ENCODE measurements around the gene ZIC2. TPM values are rescaled to one million over a fixed set of nuclear protein-coding genes. Genes with fewer than 3 reads are reported as not detected.
A peak's percentile ranks its signal among the peaks of the same experiment; 100 is the strongest.

ZIC2 gene
- total RNA-seq, 2 donors from 2014 or later = 0.08 to 0.27 TPM

GRCh38 chr13:99971576-99972189 is 9.9 kb upstream of the ZIC2 start, which contains the start of gene ZIC5:
Gene ZIC5, minus strand, starts transcription at chr13:99971767. Its CDS starts 164 bp downstream, at chr13:99971603.
- DNase-seq = no peak
- ATAC-seq = no peak

GRCh38 chr13:99972190-99972731 is 9.3 kb upstream of the ZIC2 start:
- DNase-seq (no peak), ATAC-seq (no peak)
- intact Hi-C loops (cut with DNase I, micrococcal nuclease) = no loop called here

More at GRCh38 chr13:99971576-99972189, 9.9 kb upstream of the ZIC2 start, which contains the start of gene ZIC5:
- intact Hi-C loops (cut with DNase I, micrococcal nuclease) = no loop called here

DNA sequence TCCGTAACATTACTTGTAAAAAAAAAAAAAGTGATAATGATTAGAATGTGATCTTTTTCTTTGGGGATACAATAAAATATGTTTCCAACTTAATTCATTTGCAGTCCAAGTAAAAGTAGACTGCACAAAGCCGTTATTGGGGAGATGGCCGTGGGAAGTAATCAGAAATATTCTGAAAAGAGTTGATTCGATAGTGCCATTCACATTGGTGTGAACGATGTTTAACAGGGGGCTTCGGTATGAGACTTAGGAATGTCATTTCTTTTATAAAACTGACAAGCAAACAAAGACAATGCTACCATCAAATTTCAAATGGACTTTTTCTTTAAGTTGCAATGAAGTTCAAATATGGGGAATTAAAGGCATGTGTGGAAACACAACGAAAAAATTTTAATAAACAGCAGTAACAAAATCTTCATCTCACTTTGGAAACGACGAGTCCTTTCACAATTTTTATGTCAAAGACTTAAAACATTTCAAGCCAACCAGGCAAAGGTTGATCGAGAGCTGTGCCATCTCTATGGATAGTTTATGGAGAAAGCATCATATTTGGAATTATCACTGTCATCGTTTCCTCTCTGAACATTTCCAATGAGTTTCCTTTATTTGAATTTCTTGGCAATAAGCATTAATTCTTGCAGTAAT is 8.3 kb upstream of the ZIC2 start:
- ATAC-seq = no peak
- intact Hi-C loops (cut with DNase I, micrococcal nuclease) = no loop called here

DNA sequence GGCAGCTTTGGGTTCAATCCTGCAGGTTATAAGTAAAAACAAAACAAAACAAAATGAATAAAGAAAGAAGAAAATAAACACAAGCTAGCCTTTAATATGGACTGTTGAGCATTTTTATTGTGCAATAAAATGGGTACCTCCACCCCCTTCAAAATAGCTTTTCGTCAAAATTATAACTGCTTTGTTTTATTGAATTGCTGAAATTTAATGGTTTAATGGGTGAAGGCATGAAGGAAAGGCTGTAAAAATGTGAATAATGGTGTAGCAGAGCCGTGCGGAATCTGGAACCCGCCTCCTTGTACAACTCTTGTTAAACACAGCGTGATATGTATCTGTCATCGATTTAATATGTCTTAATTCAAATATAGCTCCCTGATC is 7.8 kb upstream of the ZIC2 start:
- DNase-seq (no peak), ATAC-seq (no peak)
- intact Hi-C loops (cut with DNase I, micrococcal nuclease) = no loop called here

More for the DNA sequence above, 8.3 kb upstream of the ZIC2 start:
- DNase-seq = no peak

GRCh38 chr13:99974296-99974938 is 7.2 kb upstream of the ZIC2 start:
- intact Hi-C loops (cut with DNase I, micrococcal nuclease) = no loop called here
- DNase-seq (no peak), ATAC-seq (no peak)

DNA sequence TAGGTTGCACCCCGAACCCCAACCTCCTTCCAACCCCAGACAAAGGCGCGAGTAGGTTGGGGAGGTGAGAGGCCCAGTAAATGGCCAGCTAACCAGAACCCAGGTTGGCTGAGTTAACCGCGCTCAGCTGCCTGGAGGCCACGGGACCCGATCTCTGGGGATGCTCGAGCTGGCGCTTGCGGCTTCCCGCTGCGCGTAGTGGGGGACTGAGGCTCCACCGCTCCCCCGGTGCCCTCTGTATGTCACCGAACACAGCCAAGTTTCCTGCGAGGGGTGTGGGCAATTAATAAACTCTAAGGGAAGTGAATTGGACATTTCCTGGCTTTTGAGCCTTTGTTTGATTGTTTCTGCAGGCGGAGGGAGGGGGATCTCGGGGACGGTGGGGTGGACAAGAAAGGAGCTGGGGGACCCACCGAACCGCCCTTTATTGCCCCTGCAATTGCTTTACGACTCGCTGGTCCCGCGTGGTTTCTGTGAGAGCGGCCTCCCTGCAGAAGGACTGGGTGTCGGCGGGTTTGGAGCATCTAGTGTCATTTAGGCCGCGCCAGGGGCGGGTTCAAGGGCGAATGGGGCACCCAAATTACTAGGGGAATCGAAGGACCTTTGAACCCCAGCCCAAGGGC is 6.5 kb upstream of the ZIC2 start:
- intact Hi-C loops (cut with DNase I, micrococcal nuclease) = no loop called here
- no peak for DNase-seq
- ATAC-seq = no peak

GRCh38 chr13:99975626-99976025 is 6.0 kb upstream of the ZIC2 start:
- no peak for DNase-seq
- intact Hi-C loops (cut with DNase I, micrococcal nuclease) = no loop called here
- no peak for ATAC-seq

DNA sequence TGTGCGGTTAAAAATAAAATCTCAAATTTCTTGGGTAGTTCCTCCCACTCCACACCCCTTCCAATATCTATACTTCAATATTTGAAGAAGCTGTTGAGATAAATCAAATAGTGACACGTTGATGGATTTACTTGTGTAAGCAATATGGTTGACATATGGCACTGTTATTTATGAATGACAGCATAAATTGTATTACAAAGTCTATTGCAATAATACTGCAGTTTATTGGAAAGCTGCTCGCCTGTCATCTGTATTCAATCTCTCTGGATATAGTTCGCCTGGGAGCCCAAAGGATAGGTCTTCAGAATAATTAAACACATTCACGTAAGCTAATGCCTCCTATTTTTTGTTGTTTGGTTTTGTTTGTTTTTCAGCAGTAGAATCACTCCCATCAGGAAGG is 5.0 kb upstream of the ZIC2 start:
- no peak for ATAC-seq
- intact Hi-C loops (cut with DNase I, micrococcal nuclease) = no loop called here
- DNase-seq = no peak

GRCh38 chr13:99977334-99977911 is 4.2 kb upstream of the ZIC2 start:
- DNase-seq = no peak
- no peak for ATAC-seq
- intact Hi-C loops (cut with DNase I, micrococcal nuclease) = no loop called here

DNA sequence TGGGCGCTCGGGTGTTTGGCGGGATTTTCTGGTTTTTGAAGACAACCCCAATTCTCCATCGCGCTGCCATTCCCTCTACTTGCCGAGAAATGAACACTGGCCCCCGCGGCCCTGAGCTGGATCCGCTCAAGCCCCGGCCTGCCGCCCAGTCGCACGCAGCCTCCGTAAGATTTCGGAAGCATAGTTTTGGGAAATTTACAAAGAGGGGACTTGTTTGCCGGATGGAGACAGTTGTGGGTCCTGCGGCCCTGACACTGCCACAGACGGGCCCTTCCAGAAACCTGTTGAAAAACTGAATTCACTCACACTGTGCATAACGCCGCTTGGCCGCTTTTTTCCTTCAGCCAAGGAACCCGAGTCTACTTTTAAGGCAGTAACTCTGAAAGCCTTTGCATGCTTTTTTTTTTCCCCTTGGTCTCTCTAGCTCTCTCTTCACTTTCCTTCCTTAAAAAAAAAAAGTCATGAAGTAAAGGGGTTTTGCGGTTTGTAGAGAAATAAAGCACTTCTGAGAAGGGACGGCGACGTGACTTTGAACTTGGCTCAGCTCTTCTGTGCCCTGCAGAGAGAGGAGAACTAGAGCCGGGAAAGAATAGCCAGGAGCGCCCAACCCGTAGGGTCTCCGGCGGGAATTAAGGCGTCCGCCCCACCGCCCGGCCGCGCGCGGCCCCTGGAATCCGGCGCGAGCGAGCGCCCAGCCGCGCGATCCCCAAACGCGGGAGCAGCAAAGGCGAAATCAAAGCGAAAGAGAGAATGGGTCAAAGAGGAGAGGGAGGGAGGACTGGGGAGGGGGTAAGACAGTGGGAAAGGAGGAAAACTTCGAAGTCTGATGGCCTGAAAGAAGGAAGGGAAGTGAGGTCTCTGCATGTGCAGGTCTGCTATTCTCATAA is 3.4 kb upstream of the ZIC2 start:
- ATAC-seq (no peak), DNase-seq (no peak)
- intact Hi-C loops (cut with DNase I, micrococcal nuclease) = no loop called here

- no peak for DNase-seq
- no peak for ATAC-seq
- intact Hi-C loops (cut with DNase I, micrococcal nuclease) = no loop called here
Measured at GRCh38 chr13:99978799-99979452, 2.7 kb upstream of the ZIC2 start.

DNA sequence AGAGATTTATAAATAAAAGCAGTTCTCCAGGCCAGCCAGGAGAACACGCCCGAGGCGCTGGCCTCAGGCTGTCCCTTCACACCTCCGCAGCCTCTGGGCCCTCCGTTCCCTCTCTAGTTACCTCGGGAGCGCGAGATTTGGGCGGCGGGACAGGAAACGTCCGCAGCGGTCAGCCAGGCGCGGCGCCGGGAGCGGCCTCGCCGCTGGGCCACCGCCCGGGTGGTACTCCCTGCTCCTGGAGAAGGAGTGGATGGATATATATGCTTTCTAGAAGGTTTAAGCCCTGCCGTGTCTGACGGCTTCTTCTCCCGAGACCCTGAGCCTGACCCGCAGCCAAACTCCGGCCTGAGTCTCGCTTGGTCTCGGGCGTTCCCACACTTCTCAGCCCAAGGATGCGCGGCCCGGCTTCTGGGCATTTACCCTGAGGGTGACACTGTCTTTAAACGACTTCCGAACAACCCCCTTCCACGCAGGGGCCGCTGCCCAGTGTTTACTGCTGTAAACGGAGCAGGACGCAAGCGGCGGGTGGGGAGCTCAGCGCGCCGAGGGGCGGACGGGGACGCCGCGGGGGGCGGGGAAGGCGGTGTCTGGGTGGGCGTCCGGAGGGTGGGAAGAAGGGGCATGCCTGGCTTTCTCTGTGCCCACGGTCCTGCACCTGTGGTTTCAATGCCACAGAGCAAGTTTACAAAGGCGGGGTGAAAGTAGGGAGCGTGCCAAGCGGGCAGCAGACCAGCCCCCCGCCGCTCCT is 2.0 kb upstream of the ZIC2 start:
- intact Hi-C loops (cut with DNase I, micrococcal nuclease) = no loop called here
- ATAC-seq = no peak
- no peak for DNase-seq

DNA sequence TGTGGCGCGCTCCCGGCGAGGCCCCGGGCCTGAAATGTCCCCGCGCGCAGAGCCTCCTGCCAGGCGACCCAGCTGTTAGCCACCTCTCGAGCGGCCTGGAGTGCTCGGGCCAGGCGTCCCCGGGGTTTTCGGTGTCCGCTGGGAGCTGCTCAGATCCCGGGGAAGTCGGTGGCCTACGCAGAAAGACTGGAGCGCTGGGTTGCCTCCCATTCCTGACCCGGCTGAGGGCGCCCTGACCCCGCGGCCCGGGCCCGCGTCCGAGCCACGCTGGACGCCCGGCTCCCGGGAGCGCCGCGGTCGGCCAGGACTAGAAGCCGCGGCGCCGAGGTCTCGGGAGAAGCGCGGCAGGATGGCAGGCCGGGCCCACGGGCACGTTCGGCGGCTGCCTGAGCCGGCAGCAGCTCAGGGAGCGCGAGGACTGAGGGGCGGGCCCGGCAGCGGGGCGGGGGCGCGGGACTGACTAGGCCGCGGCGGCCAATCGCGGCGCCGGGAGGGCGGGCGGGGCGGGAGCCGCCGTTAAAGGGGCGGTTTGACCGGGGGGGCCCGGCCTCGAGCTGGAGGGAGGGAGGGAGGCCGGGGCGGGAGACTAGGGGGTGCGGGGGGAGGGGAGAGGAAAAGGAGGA is 1.3 kb upstream of the ZIC2 start:
- peak; percentile 69 to 75 for DNase-seq

DNA sequence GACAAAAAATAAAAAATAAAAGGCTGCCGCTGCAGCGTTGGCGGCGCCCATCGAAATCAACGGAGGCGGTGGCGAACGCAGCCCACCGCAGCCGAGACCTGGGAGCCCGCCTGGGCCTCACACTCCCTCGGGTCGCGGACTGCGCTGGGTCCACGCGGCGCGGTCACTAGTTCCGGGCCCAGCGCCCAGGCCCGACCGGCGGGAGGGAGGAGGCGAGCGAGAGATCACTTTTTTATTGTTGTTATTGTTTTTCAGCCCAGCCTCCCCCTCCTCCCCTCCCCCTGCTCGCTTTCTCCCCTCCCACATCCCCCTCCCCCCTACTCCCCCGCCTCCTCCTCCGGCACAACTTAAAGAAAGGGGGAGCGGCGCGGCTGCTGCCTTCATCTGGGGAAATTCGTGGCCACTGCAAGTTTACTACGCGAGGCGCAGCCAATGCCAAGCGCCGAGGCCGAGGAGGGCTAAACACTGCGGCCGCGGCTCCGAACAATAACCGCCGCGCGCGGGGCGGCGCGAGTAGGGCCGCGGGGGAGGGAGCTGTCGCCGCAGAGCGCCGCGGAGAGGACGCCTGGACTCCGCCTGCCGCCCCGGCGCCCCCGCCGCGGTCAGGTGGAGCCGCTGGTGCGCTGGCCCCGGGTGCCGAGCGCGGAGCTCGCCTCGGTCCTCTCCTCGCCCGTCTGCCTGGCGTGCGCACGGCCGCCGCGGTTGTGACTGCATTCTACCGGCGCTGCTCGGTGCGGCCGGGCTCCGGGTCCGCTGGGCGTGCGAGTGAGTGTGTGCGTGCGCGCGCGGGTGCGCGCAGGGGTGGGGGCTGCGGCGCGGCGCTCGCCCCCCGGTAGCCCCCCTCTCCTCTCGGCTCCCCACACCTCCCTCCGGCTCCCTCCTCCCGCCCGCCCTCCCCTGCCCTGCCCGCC is 505 bp upstream of the ZIC2 start:
- intact Hi-C loops (cut with DNase I, micrococcal nuclease) = no loop called here
- ATAC-seq (peak; percentile 54), DNase-seq (no peak)

More for the DNA sequence above, 1.3 kb upstream of the ZIC2 start:
- intact Hi-C loops (cut with DNase I, micrococcal nuclease) = no loop called here
- ATAC-seq = peak; percentile 86

- ATAC-seq (peak; percentile 22), DNase-seq (no peak)
- intact Hi-C loops (cut with DNase I, micrococcal nuclease) = no loop called here
Measured at GRCh38 chr13:99982036-99982730, 599 bp downstream of the ZIC2 start.

Data from left colon (tissue), 2 donors.